Stimulated activated CD8-positive, alpha-beta memory T cell treated with anti-CD3 and anti-CD28 coated beads, Interleukin-15, amount 100 ng/mL, for 1 hour (primary cell): ENCODE measurements around the gene RASSF6.
"Not testable (repeated sequence)": the region's sequence is repeated elsewhere in the genome, so short reads cannot be mapped to it uniquely, and the experiment has no call there.

Experiments
- DNase-seq: peaks from one replicate; pipeline ENCODE4 v3.0.0-alpha.2; 2020; ENCODE audit warnings: low read depth

RASSF6 gene

DNA sequence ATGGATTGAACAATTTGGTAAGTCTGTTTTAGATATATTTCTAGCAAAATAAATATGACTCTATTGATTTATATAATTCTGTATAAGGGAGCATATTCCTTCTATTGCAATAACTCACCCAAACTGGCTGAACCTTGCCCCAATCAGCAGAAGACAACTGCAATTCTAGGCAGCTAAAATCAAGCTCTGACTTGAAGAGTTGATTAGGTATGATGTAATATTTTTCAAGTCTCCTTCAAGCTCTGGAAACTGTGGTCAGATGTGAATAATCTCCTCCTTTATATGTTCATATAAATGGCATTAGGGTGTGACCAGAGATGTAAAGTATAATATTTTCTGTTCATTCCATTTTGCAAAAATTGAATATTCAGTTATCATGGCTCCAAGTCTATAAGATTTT, 8.2 kb downstream of the RASSF6 start:
- DNase-seq = no peak

DNA sequence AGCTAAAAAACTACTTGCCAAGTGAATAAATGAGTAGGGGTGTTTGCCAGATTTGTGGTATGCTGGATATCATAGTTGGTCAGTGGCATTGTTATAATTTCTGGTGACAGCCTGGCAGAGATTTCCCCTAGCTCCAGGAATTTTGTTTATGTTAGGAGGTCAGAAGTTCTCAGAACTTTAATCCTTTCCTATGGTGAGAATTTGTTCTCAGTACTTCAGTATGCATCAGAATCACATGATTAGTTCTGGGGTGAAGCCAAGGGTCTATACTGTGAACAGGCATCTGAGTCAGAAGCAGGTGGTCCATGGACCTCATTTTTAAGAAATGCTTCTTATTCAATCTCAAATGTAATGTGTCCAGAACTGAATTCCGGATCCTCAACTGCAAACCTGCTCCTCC, 10.5 kb downstream of the RASSF6 start:
- DNase-seq = no peak

DNA sequence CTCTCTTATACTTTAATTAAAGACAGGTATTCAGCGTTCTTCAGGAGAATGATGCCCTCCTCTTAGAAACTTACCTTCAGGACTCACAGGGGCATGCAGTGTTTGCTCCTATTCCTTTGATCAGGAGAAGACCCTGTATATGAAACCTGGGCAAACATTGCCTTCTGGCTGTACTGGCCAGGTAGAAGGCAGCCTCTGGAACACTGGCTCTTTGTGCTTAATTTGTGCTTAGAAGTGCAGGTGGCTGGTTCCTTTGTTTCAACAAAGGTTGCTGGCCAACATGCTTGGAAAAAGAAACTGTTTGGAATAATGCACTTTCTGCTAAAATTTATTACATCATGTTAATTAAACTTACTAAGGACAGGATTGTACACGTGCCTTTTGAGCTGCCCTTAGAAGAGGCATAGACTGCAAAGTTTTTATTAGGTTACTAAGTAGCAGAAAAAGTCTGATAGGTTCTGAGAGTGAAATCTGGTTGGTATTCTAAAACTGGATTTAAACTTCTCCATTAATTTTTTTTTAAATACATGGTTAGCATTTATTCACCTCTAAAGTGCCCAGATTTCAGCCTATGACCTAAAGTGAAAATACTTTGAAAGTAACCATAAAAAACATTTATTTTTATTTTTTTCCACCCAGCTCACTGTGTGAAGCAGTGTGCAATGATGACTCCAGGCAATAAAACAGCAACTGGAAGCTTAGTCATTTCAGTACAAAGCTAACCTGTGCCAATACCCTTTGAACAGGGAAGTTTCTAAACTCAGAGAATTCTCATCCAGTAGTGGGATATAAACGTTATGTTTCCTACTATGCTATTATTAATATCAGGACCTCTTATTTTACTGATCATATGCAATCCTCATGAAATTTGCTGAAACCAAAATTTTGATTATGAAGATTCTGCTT, 11.3 kb downstream of the RASSF6 start:
- no peak for DNase-seq

DNA sequence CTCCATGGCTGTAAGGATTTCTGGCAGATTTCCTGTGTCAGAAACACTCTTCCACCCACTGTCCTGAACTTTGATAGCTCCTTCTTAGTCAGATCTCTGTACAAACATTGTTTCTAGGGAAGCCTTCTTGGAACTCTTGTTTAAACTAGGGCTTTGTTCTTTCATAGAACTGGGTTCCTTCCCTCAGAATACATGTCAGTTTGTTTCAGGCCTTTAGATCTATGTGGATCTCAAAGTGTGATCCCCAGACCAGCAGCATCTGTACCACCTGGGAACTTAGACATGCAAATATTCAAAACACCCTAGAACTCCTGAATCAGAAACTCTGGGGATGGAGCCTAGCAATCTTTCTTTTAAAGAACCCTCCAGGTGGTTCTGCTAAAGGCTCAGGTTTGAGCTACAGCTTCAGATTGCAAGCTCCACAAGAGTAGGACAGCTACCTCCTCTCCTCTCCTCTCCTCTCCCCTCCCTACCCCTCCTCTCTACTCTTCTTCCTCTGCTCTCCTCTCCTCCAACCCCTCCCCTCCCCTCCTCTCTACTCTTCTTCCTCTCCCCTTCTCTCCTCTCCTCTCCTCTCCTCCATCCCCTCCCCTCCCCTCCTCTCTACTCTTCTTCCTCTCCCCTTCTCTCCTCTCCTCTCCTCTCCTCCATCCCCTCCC, 12.7 kb downstream of the RASSF6 start:
- DNase-seq = no peak

DNA sequence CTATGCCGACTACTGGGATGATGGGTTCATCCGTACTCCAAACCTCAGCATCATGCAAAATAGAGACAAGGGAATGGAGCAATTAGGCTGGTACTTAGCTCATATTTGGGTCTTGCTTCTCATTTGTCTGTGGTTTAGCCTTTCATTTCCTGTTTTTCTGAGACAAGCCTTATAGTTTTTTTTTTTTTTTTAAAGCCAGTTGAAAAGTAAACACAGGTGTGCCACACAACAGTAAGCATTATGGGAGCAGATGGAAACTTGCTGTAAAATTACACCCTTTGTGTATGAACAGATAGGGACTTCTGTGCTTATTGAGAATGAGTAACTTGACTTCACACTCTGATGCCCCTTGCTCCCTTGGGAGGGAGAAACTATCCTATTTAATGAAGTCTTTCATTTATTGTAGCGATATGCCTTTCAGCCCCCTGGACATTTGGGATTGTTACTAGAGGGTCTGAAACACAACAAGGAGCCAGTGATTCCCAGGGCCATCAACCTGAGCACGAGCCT, 13.7 kb downstream of the RASSF6 start:
- no peak for DNase-seq

DNA sequence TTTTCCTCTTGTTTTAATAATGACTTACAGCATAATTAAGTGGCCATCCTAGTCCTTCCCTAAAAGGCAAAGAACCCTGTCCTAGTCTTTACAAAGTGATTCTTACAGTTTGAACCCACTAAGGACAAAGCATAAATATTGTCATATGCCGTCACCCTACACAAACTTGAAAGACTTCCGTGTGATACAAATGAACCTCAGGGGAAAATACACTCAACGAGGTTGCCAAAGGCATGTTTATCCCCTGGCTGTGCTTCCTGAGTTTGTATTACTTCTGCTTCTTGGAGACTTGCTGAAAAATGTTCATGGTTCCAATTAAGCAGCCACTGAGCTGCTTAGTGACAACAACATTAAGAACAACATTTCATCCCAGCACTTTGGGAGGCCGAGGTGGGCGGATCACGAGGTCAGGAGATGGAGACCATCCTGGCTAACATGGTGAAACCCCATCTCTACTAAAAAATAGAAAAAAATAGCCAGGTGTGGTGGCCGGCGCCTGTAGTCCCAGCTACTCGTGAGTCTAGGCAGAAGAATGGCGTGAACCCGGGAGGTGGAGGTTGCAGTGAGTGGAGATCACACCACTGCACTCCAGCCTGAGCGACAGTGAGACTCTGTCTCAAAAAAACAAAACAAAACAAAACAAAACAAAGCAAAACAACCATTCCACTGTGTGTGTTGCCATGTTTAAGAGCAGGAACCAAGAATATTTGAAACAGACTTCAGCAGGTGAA, 16.2 kb downstream of the RASSF6 start:
- DNase-seq = no peak

DNA sequence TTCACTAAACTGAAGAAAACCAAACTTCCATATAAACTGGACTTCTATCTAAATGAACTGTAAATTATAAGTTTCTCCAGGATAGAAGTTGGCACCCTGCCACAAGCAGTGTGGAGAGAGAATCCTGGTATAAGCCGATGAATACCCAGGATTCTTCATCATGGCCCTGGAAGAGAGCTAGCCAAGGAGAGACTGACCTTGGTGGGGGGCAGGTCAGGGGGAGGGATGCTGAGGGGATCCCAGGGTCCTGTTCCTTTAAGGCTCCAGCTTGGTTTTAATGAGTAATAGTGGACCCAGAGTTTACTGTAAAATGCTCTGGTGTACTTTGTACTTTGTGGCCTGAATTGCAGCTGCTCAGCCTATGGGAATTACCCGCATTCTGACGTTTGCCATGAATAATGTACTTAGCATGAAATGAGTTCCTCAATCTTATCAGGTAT, 16.9 kb downstream of the RASSF6 start:
- DNase-seq = no peak

DNA sequence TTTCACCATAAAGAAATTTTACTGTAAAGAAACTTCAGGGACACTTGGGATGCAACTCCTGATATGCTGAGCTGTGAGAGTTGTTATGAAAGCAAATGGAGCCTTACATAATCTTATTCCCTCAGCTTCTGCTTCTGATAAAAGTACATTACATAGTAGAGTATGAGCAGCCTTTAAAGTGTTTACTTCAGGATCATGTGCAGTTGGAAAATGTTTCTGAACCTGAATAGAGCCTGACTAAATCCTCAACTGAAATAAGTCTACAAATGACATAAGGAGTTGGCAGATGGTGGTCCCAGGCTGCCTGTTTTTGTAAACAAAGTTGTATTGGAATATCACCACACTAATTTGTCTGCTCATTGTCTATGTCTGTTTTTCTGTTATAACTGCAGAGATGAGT, 19.3 kb downstream of the RASSF6 start:
- DNase-seq = no peak

DNA sequence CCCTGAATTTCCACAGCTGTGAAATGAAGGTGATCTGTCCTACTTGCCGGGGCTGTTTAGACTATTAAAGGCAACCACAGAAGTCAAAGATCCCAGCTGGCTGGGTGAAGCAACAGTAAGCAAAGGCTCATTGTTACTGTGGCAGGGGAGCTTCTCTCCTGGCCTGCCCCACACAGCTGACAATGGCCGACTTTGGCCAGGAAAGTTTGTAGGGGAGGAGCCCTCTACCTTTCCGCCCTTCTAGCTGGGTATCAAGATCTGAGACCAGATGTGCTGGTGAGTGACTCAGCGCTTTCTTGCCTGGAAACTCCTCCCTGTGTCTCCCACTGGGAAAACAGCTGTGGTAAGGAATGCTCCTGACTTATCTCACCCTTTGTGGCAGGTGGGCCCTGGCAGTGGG, 21.1 kb downstream of the RASSF6 start:
- no peak for DNase-seq

DNA sequence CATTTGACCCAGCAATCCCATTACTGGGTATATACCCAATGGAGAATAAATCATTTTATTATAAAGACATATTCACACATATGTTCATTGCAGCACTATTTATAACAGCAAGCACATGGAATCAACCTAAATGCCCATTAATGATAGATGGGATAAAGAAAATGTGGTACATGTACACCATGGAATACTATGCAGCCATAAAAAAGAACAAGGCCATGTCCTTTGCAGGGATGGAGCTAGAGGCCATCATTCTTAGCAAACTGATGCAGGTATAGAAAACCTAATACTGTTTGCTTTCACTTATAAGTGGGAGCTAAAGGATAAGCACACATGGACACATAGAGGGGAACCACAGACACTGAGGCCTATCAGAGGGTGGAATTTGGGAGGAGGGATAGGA, 22.6 kb downstream of the RASSF6 start:
- DNase-seq = no peak

DNA sequence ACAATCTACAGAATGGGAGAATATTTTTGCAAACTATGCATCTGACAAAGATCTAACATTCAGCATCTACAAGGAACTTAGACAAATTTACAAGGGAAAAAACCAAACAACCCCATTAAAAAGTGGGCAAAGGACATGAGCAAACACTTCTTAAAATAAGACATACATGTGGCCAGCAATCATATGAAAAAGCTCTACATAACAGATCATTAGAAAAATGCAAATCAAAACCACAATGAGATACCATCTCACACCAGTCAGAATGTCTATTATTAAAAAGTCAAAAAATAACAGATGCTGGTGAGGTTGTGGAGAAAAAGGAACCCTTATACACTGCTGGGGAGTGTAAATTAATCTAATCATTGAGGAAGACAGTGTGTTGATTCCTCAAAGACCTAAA, 23.1 kb downstream of the RASSF6 start:
- not testable (repeated sequence) for DNase-seq

DNA sequence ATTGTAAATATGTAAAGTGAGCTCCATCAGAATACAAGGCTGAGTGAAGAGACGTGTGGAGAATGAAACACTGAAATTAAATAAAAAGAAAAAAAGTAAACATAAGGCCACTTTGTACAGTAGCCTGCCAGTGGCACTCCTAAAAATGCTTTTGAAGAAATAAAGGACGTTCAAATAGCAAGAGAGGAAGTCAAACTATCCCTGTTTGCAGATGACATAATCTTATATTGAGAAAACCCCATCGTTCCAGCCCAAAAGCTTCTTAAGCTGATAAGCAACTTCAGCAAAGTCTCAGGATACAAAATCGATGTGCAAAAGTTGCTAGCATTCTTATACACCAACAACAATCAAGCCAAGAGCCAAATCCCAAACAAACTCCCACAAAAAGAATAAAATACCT, 24.2 kb downstream of the RASSF6 start:
- DNase-seq = no peak

DNA sequence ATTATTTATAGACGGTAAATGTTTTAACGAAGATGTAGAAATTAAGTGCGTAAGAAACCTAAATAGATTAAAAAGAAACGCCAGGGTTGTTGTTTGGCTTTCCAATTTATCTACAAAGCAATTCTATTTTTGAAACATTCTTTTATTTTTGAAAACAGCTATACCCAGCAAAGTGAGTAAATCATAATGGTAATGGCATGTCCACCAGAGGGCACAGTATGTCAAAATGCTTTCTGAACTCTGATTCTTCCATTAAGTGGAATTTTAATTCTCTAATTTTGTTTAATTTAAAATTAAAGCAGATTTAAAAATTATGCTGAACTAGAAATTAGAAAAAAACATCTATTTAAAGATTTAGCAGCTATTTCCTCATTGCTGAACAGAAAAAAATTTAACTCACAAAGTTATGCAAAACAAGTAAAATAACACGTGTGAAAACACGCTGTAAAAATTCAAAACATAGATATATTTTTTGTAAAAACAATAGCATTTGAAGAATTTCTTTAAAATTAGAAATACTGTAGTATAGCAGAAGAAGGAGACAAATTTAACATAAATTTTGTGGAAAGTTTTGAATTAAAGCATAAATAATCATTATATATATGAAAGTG, 26.5 kb downstream of the RASSF6 start:
- DNase-seq = no peak

DNA sequence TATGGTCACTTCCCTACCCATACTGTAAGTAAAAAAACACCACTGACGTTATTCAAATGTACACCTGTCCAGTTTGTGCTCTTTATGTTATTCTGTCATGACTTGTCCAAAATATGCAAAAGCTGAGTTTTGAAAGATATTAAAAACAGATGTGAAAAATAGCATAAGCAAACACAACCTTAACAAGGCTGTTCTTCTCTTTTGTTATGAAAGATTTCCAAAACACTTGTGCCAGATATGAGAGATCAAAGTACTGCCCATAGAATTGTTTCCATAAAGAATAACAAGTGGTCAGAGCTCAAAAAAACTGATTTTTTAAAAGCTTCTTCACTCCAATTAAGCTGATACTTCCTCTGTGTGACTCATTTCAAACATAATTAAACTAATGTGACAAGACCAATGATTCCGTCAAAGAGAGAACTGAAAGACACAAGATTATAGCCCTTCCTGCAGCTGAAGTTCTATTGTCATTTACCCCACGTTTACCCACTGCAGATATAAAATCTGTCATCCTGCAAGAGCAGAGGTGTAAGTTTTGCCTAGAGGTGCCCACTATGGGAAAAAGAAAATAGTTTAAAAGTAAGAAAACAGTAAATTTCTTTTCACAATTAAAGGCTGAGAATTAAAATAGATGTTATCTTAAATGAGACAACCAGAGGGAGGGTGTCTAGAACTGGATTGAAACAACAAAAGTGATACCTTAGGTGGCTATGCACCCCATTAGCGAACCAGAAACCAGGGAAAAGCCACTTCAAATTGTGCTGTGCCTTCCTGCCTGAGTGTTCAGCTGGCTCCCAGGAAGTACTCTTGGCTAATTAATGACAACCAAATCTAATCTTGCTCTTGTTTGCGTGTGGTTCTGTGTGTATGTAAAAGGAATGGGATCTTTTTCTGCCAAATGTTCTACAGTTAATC, 30.1 kb downstream of the RASSF6 start:
- DNase-seq = no peak

DNA sequence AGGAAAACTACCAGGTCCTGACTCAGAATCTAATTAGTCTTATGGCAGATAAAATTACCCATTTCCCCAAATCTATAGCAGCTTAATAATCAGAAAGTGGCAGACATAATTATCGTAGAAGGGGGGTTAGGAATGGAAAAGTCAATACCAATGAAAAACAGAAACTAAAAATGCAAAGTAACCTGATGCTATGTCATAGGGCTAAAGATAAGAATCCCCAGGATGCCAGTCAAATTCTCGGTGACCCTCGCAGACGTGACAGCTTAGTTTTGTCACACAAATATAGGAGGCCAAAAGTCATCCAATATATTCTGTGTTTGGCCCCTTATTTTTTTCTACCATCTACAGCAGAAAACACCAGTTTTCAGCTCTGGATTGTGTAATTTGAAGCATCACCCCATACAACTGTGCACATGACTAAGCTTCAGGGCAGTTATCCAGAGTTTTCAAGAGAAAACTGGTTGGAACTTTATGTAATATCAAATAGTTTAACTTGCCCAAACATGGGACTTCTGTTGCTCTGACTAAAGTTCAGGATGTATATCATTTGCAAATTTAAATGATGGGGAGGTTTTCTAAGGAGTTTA, 30.9 kb downstream of the RASSF6 start:
- no peak for DNase-seq

DNA sequence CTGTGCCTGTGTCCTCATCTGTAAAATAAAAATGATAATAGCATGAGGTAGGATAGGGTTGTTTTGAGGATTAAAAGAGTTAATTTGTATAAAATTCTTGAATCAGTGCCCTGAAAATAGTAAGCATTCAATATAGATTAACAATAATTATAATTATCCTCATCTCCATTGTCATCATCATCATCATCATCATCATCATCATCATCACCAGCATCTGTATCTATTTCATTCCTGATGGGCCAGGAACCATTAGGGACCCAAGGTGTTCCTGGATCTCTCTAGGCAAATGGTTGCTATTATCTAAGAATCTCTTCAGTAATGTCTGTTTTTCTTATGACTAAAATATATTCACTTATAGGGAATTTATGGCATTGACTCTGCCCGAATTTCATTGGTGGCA, 31.6 kb downstream of the RASSF6 start:
- DNase-seq = no peak

DNA sequence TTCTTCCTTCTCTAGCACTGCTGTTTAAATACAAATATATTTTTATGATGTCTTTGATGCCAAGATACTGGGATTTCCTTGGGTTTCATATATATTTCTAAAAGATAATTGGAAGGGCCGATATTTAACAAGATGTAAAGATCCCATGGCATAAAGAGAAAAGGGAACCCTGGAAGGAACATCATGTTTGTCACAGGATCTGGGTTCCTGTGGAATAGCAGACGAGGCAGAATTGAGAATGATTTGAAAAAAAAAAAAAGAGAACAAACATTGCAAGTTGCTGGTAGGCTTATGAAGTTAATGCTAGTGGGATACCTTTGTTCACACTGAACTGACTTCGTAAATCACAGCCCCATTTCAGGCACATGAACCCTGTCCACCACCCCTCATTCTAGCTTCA, 33.6 kb downstream of the RASSF6 start:
- no peak for DNase-seq

DNA sequence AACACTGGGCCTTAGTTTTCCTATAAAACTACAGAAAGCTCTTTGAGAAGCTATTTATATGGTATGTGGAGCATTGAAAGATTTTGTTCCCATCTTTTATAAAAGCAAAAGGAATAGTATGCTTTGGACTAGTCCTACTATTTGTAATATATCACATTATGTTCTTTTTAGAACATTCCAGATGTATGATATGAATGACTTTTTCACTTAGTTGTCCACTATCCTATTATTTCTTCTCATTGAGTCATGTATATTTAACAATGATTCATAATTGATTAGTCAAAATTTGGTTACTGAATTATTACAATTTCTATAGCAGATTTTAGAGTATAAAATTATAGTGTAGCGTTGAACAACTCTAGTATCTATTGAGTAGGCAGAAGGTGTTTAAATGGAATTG, 34.2 kb downstream of the RASSF6 start:
- DNase-seq = no peak

DNA sequence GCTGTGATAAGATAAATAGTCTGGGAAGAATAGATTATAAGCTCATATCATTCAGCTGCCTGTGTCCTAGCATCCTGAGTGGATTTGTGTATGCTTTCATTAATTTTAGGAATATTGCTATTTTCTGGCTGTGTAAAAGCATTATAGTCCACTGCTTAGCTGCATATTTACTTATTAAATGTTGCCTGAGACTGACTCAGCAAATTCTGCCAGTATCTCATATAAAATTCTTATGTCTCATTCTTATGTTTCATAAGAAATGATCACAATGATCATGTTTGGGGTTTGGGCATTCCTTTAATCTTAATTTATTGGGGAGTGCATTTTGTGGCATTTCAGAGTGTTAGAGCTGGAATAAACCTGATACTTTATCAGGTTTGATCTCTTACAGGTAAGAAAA, 34.9 kb downstream of the RASSF6 start:
- DNase-seq = no peak

DNA sequence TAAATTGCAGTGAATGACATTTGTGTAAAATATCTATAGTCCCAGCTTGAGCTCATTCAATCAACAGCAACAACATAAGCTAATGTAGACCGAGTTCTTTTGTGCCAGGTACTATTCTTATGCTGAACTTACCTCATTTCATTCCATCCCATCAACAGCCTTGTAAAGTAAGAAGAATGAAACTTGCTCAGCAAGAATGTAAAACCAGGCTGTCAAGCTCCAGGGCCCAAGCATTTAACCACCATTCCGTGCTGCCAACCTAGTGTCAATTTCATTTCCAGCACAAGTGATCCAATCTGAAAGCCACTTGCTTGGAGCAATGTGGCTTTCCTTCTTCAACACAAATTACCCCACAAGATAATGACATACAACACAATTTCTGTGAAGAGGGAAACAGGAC, 36.6 kb downstream of the RASSF6 start:
- DNase-seq = no peak

DNA sequence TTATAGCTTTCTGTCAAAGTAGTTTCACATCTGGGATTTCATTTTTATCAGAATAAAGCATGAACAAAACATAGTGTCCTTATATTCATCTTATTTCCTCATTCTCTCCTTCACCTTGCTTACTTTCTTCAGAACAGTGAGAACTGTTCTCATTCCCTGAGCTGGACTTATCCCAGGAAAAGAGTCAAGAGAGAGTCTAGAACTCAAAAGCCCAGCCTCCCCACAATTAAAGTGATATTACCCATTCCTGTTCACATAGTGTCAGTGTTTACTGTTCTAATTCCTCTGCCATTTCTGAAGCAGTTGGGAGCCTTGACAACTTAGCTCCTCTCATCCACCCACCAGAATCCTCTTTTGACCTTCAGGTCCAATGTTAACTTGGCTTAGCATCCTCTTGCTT, 42.9 kb downstream of the RASSF6 start:
- no peak for DNase-seq
